ENCODE results near the gene GET4.

DNA sequence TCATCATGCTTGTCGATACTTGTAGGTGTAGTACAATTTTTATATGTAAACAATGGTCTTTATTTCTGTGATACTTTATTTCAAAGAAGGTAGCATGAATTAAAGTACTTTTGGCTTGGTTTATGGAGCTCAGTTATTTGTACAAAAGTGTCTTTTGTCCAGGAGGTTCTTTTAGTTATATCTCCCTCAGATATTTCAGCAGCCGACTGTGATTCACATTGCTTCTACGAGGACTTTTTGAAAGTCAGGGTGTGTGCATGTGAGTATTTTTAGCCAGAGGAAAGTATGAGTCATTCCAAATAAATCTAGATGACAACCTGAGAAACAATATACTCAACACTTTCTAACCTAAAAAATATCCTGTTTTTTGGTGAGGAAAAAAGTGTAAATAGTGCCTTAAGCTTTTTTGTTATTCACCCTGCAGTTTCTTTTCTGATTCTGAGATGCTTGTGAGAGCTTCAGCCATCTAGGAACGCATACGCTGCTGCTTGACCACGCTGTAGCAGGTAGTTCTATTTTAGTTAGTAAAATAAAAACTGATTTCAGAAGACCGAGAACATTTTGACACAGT lies 44.7 kb upstream of the GET4 start:
- TF ChIP-seq POLR2AphosphoS5 (IDR thresholded peaks at IDR 0.05; ENCODE audit: low read depth, low read length) (peak; percentile 63; the same call in 1 of the 2 replicates), JUND (IDR thresholded peaks at IDR 0.05) (no peak), EZH2phosphoT487 (IDR thresholded peaks at IDR 0.05; ENCODE audit: borderline replicate concordance) (no peak)
- TF ChIP-seq, protein P1, sequence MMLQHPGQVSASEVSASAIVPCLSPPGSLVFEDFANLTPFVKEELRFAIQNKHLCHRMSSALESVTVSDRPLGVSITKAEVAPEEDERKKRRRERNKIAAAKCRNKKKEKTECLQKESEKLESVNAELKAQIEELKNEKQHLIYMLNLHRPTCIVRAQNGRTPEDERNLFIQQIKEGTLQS (IDR thresholded peaks at IDR 0.05) = no peak
